Progenitor cell of endocrine pancreas (in vitro differentiated cells): Measurements from ENCODE around the gene IZUMO1. TPM values are rescaled to one million over a fixed set of nuclear protein-coding genes. Genes with fewer than 3 reads are reported as not detected.
"Not testable (repeated sequence)": the region's sequence is repeated elsewhere in the genome, so short reads cannot be mapped to it uniquely, and the experiment has no call there.

Source experiments
- DNase-seq: peaks from one replicate; pipeline ENCODE4 v3.0.0; 2021; ENCODE audit warnings: low spot score; ENCODE audit not compliant: unreplicated experiment
- H3K27ac Mint-ChIP-seq: 2 replicates; pipeline ENCODE4 v1.8.0; 2021; ENCODE audit warnings: mild to moderate bottlenecking, moderate library complexity, mixed read lengths
- H3K27me3 Mint-ChIP-seq: 2 replicates; pipeline ENCODE4 v1.8.0; 2021; ENCODE audit warnings: mixed read lengths
- H3K36me3 Mint-ChIP-seq: 2 replicates; pipeline ENCODE4 v1.8.0; 2022; ENCODE audit warnings: mixed read lengths; ENCODE audit not compliant: insufficient read depth
- H3K4me1 Mint-ChIP-seq: 2 replicates; pipeline ENCODE4 v1.8.0; 2021; ENCODE audit warnings: low read depth, mixed read lengths
- H3K4me3 Mint-ChIP-seq: 2 replicates; pipeline ENCODE4 v1.8.0; 2021; ENCODE audit warnings: low read depth, mild to moderate bottlenecking, moderate library complexity, mixed read lengths
- H3K9me3 Mint-ChIP-seq: 2 replicates; pipeline ENCODE4 v1.8.0; 2021; ENCODE audit warnings: low read depth, mixed read lengths
- CTCF ChIP-seq: fragments of 200-600 bp; sonication (generic); IDR thresholded peaks from one replicate; pipeline ENCODE4 v1.5.0; 2021; ENCODE audit warnings: antibody characterized with exemption, mild to moderate bottlenecking; ENCODE audit not compliant: unreplicated experiment
- long read RNA-seq: library from polyadenylated mRNA; unstranded; transcript quantifications from one replicate; pipeline ENCODE4 v2.0.0, GENCODE V29; 2020
- total RNA-seq: library from RNA; stranded (reverse); gene quantifications from 2 replicates; pipeline ENCODE4 v1.2.1, GENCODE V29; 2021

The IZUMO1 gene
- total RNA-seq = 0.55 and 1.0 TPM in 2 replicates
- long read RNA-seq, partial matches to known transcripts = 0 of 1 reads
- long read RNA-seq, other reads (novel, unspliced or antisense) = 1 of 1 reads

- H3K4me1 Mint-ChIP-seq = peaks cover 3% of the 10 kb centered on the region
- peak; percentile 48 for DNase-seq
- H3K4me3 Mint-ChIP-seq = peak within 1 kb of the TSS; percentile 67
- H3K27me3 Mint-ChIP-seq = peaks cover 21% of the 10 kb centered on the region
- no peak for TF ChIP-seq CTCF
- H3K36me3 Mint-ChIP-seq = peaks cover 4% of the 10 kb centered on the region
- H3K27ac Mint-ChIP-seq = peak within 1 kb of the TSS; percentile 59
- H3K9me3 Mint-ChIP-seq = peaks cover 5% of the 10 kb centered on the region
Measured at GRCh38 chr19:48746738-48747575, at the start of gene IZUMO1. IZUMO1 (minus strand) TSS chr19:48746909; CDS start chr19:48745859, 1,050 bp downstream.

- Mint-ChIP-seq H3K4me3 (peak overlapping the region; percentile 96), H3K27ac (peak overlapping the region; percentile 98), H3K27me3 (no peaks in the 10 kb centered on the region), H3K9me3 (no peaks in the 10 kb centered on the region), H3K36me3 (peaks cover 4% of the 10 kb centered on the region), H3K4me1 (no peaks in the 10 kb centered on the region)
- no peak for DNase-seq
- TF ChIP-seq CTCF = no peak
Measured at GRCh38 chr19:48795685-48796070, 49.0 kb upstream of the IZUMO1 start.

GRCh38 chr19:48795055-48795684, 48.5 kb upstream of the IZUMO1 start:
- H3K27ac Mint-ChIP-seq = peak overlapping the region; percentile 98
- peak overlapping the region; percentile 96 for H3K4me3 Mint-ChIP-seq
- peaks cover 2% of the 10 kb centered on the region for H3K36me3 Mint-ChIP-seq
- H3K27me3 Mint-ChIP-seq = no peaks in the 10 kb centered on the region
- TF ChIP-seq CTCF = peak; percentile 99
- no peaks in the 10 kb centered on the region for H3K4me1 Mint-ChIP-seq
- DNase-seq = peak; percentile 83
- H3K9me3 Mint-ChIP-seq = no peaks in the 10 kb centered on the region

GRCh38 chr19:48794291-48794690, 47.6 kb upstream of the IZUMO1 start:
- H3K4me3 Mint-ChIP-seq = peak overlapping the region; percentile 96
- H3K27ac Mint-ChIP-seq = peak overlapping the region; percentile 98
- H3K27me3 Mint-ChIP-seq = no peaks in the 10 kb centered on the region
- no peaks in the 10 kb centered on the region for H3K9me3 Mint-ChIP-seq
- H3K4me1 Mint-ChIP-seq = no peaks in the 10 kb centered on the region
- TF ChIP-seq CTCF = no peak
- H3K36me3 Mint-ChIP-seq = peaks cover 2% of the 10 kb centered on the region
- no peak for DNase-seq

GRCh38 chr19:48793271-48793670, 46.6 kb upstream of the IZUMO1 start:
- peaks cover 2% of the 10 kb centered on the region for H3K36me3 Mint-ChIP-seq
- TF ChIP-seq CTCF = no peak
- H3K4me3 Mint-ChIP-seq = no peak overlapping the region
- no peaks in the 10 kb centered on the region for H3K27me3 Mint-ChIP-seq
- H3K4me1 Mint-ChIP-seq = no peaks in the 10 kb centered on the region
- no peaks in the 10 kb centered on the region for H3K9me3 Mint-ChIP-seq
- peak overlapping the region; percentile 83 for H3K27ac Mint-ChIP-seq
- DNase-seq = no peak

- H3K27me3 Mint-ChIP-seq, H3K4me1 Mint-ChIP-seq, H3K9me3 Mint-ChIP-seq, DNase-seq, H3K4me3 Mint-ChIP-seq, H3K36me3 Mint-ChIP-seq: not testable (repeated sequence)
- peak overlapping the region; percentile 71 for H3K27ac Mint-ChIP-seq
Measured at GRCh38 chr19:48787331-48787730, 40.6 kb upstream of the IZUMO1 start.

GRCh38 chr19:48786422-48786821, 39.7 kb upstream of the IZUMO1 start:
- not testable (repeated sequence) for H3K9me3 Mint-ChIP-seq, H3K36me3 Mint-ChIP-seq, DNase-seq, H3K4me1 Mint-ChIP-seq, H3K4me3 Mint-ChIP-seq, H3K27me3 Mint-ChIP-seq, H3K27ac Mint-ChIP-seq
